Measurements from ENCODE around the gene EYA4. TPM values are rescaled to one million over a fixed set of nuclear protein-coding genes. Genes with fewer than 3 reads are reported as not detected.

Gene EYA4
- total and polyA plus RNA-seq, 2 donors (not counting 3 experiments of a cell fraction or from before 2014, with no cell fraction given), result not detected

GRCh38 chr6:133441491-133441890 is 200.3 kb downstream of the EYA4 start:
- Histone ChIP-seq H3K9ac (replicated peaks; ENCODE audit: extremely low read depth, insufficient read depth, low read length) (no peak overlapping the region), H3K27ac (ENCODE audit: insufficient read depth, low read depth, low read length) (no peak overlapping the region), H2AFZ (ENCODE audit: low read depth, low read length) (no peak overlapping the region), H3K27me3 (ENCODE audit: control insufficient read depth in 2 of 2, insufficient read depth in 2 of 2, low read length in 2 of 2) (no peaks in the 10 kb centered on the region), H3K4me3 (replicated peaks in 1 of 3; ENCODE audit: insufficient read depth in 1 of 3, low read depth in 1 of 3, low read length in 3 of 3) (no peak overlapping the region), H3K9me3 (replicated peaks; ENCODE audit: control insufficient read depth, insufficient read depth, low read length) (no peaks in the 10 kb centered on the region), H3K79me2 (ENCODE audit: control insufficient read depth, insufficient read depth, low read length) (no peaks in the 10 kb centered on the region), H3K4me1 (ENCODE audit: control insufficient read depth, extremely low read depth, insufficient read depth, low read length) (no peaks in the 10 kb centered on the region), H4K20me1 (replicated peaks; ENCODE audit: control insufficient read depth, extremely low read depth, insufficient read depth, low read length) (no peaks in the 10 kb centered on the region), H3K9me1 (replicated peaks; ENCODE audit: control insufficient read depth, extremely low read depth, insufficient read depth, low read length) (no peaks in the 10 kb centered on the region), H3K4me2 (ENCODE audit: insufficient read depth, low read length) (no peak overlapping the region), H3K36me3 (ENCODE audit: control insufficient read depth in 2 of 2, extremely low read depth in 1 of 2, insufficient read depth in 2 of 2, low read length in 2 of 2) (no peaks in the 10 kb centered on the region)
- DNase-seq (ENCODE audit: low read depth, low spot score) (no peak), FAIRE-seq (no peak)
- no TSS peak for BruUV-seq (replicated peaks)
- intact Hi-C loops (cut with micrococcal nuclease) (no loop called here), dilution Hi-C loops (cut with MboI; ENCODE audit: extremely low pct_ligation_motif_present, low sequenced_read_pairs) (no loop called here)
- ChIA-PET CTCF (interaction anchor here (3.3 kb wide), 1 partner anchor 12 kb away, joined by 16 read pairs; no protein-coding TSS in a partner anchor), POLR2A (no interaction called here)
- TF ChIP-seq EZH2 (IDR thresholded peaks at IDR 0.05; ENCODE audit: borderline replicate concordance, low read depth, low read length, severe bottlenecking) (no peak), CTCF (IDR thresholded peaks at IDR 0.05; ENCODE audit: extremely low read depth in 1 of 2, insufficient read depth in 1 of 2, low read depth in 1 of 2, low read length in 2 of 2) (no peak), GATA2 (IDR thresholded peaks at IDR 0.05; ENCODE audit: insufficient read depth, insufficient read length, low read depth, low read length) (no peak), POLR2A (IDR thresholded peaks at IDR 0.05; ENCODE audit: low read depth, low read length) (no peak), MAX (IDR thresholded peaks at IDR 0.05; ENCODE audit: insufficient read depth, insufficient read length) (no peak), POLR2AphosphoS5 (IDR thresholded peaks at IDR 0.05; ENCODE audit: insufficient read depth, low read depth, low read length) (no peak), MYC (IDR thresholded peaks at IDR 0.05; ENCODE audit: low read depth, low read length) (no peak), JUN (IDR thresholded peaks at IDR 0.05; ENCODE audit: borderline replicate concordance, insufficient read depth, insufficient read length, low read depth) (no peak), FOS (IDR thresholded peaks at IDR 0.05; ENCODE audit: borderline replicate concordance, insufficient read depth, low read length) (no peak)
